Hepatocyte (in vitro differentiated cells): Measurements from ENCODE around the gene RRN3. TPM values are rescaled to one million over a fixed set of nuclear protein-coding genes. Genes with fewer than 3 reads are reported as not detected.

Experiments used
- DNase-seq: peaks from one replicate; pipeline ENCODE4 v3.0.0-alpha.2; 2016; ENCODE audit warnings: low spot score
- H2AFZ ChIP-seq: fragments of 200-600 bp; sonication (generic); 2 replicates; pipeline ENCODE4 v1.6.0; 2016; ENCODE audit warnings: antibody characterized with exemption, mild to moderate bottlenecking
- H3K27ac ChIP-seq: fragments of 200-600 bp; sonication (generic); 2 replicates; pipeline ENCODE4 v1.5.1; 2016; ENCODE audit warnings: mild to moderate bottlenecking
- H3K27me3 ChIP-seq: fragments of 200-600 bp; sonication (generic); 2 replicates; pipeline ENCODE4 v1.6.1; 2016
- H3K36me3 ChIP-seq: fragments of 200-600 bp; sonication (generic); replicated peaks from 2 replicates; pipeline ENCODE4 v1.5.1; 2016; ENCODE audit warnings: low read depth; ENCODE audit not compliant: insufficient read depth
- H3K4me1 ChIP-seq: fragments of 200-600 bp; sonication (generic); 2 replicates; pipeline ENCODE4 v1.5.1; 2016; ENCODE audit warnings: mild to moderate bottlenecking, moderate library complexity; ENCODE audit not compliant: insufficient read depth
- H3K4me2 ChIP-seq: fragments of 200-600 bp; sonication (generic); 2 replicates; pipeline ENCODE4 v1.6.0; 2016
- H3K4me3 ChIP-seq: fragments of 200-600 bp; sonication (generic); 2 replicates; pipeline ENCODE4 v1.5.1; 2016; ENCODE audit warnings: mild to moderate bottlenecking
- H3K79me2 ChIP-seq: fragments of 200-600 bp; sonication (generic); 2 replicates; pipeline ENCODE4 v1.6.0; 2017; ENCODE audit warnings: mild to moderate bottlenecking
- H3K9me2 ChIP-seq: fragments of 200-600 bp; sonication (generic); replicated peaks from 2 replicates; pipeline ENCODE4 v1.6.0; 2017; ENCODE audit warnings: mild to moderate bottlenecking; ENCODE audit not compliant: insufficient read depth
- H3K9me3 ChIP-seq: fragments of 200-600 bp; sonication (generic); 2 replicates; pipeline ENCODE4 v1.5.1; 2016; ENCODE audit warnings: low read depth, mild to moderate bottlenecking
- H4K20me1 ChIP-seq: fragments of 200-600 bp; sonication (generic); 2 replicates; pipeline ENCODE4 v1.6.0; 2016; ENCODE audit warnings: mild to moderate bottlenecking; ENCODE audit not compliant: insufficient read depth, poor library complexity, severe bottlenecking
- CTCF ChIP-seq: fragments of 200-600 bp; sonication (generic); IDR thresholded peaks from 2 replicates; pipeline ENCODE4 v1.5.1; 2016; ENCODE audit warnings: antibody characterized with exemption, mild to moderate bottlenecking; ENCODE audit not compliant: poor library complexity
- EZH2 ChIP-seq: fragments of 200-600 bp; sonication (generic); IDR thresholded peaks from 2 replicates; pipeline ENCODE4 v1.6.1; 2016; ENCODE audit warnings: antibody characterized with exemption, mild to moderate bottlenecking, borderline replicate concordance
- EZH2phosphoT487 ChIP-seq: fragments of 200-600 bp; sonication (generic); IDR thresholded peaks from one replicate; pipeline ENCODE4 v1.6.1; 2018; ENCODE audit warnings: antibody characterized with exemption, mild to moderate bottlenecking, low read depth, moderate library complexity; ENCODE audit not compliant: unreplicated experiment, severe bottlenecking
- WGBS: methylation state at CpG from one replicate; pipeline ENCODE4 v1.1.6; 2016; ENCODE audit warnings: low lambda C conversion rate; ENCODE audit errors: missing lambda C conversion rate; 5-methylcytosine and 5-hydroxymethylcytosine counted together
- polyA plus RNA-seq: library from polyadenylated mRNA; unstranded; fragments of >200 nt; fragmentation: Nextera tagmentation; extraction: Ambion mirVana; gene quantifications from 2 replicates; pipeline ENCODE4 v1.2.1, GENCODE V29; 2016
- total RNA-seq: library from RNA; depleted of rRNA; stranded (reverse); fragments of >200 nt; gene quantifications from 2 replicates; pipeline ENCODE4 v1.2.3, GENCODE V29; 2014

Gene RRN3
- total and polyA plus RNA-seq, 2 experiments from 2014 or later = 16.5 to 40.9 TPM

GRCh38 chr16:15044286-15044685 lies 49.8 kb downstream of the RRN3 start:
- H4K20me1 ChIP-seq = peaks cover 2% of the 10 kb centered on the region
- no peaks in the 10 kb centered on the region for H3K36me3 ChIP-seq
- H3K4me2 ChIP-seq = no peak overlapping the region
- 94% methylated on average over 11 of the region's 11 CpGs for WGBS
- TF ChIP-seq EZH2phosphoT487 (no peak), EZH2 (no peak)
- no peak overlapping the region for H3K4me3 ChIP-seq
- no peaks in the 10 kb centered on the region for H3K27me3 ChIP-seq
- H3K9me3 ChIP-seq = no peaks in the 10 kb centered on the region
- H3K9me2 ChIP-seq = no peaks in the 10 kb centered on the region
- H3K79me2 ChIP-seq = no peaks in the 10 kb centered on the region
- H3K4me1 ChIP-seq = no peaks in the 10 kb centered on the region
- DNase-seq = no peak
- H3K27ac ChIP-seq = no peak overlapping the region
- no peak overlapping the region for H2AFZ ChIP-seq

- Histone ChIP-seq H4K20me1 (peaks cover 2% of the 10 kb centered on the region), H3K9me3 (no peaks in the 10 kb centered on the region), H3K9me2 (no peaks in the 10 kb centered on the region), H3K36me3 (no peaks in the 10 kb centered on the region), H3K4me2 (no peak overlapping the region), H3K4me3 (no peak overlapping the region), H3K79me2 (no peaks in the 10 kb centered on the region), H3K27me3 (no peaks in the 10 kb centered on the region), H3K27ac (no peak overlapping the region), H3K4me1 (no peaks in the 10 kb centered on the region), H2AFZ (no peak overlapping the region)
- WGBS = 96% methylated on average over 5 of the region's 5 CpGs
- TF ChIP-seq CTCF = no peak
- TF ChIP-seq EZH2 = no peak
- TF ChIP-seq EZH2phosphoT487 = no peak
- no peak for DNase-seq
These were observed 50.7 kb downstream of the RRN3 start for GRCh38 chr16:15043344-15043743.

GRCh38 chr16:15041271-15042004 lies 52.6 kb downstream of the RRN3 start:
- Histone ChIP-seq H4K20me1 (no peaks in the 10 kb centered on the region), H3K9me3 (no peaks in the 10 kb centered on the region), H3K9me2 (no peaks in the 10 kb centered on the region), H3K27ac (no peak overlapping the region), H2AFZ (no peak overlapping the region), H3K4me2 (no peak overlapping the region), H3K4me3 (no peak overlapping the region), H3K27me3 (no peaks in the 10 kb centered on the region), H3K36me3 (no peaks in the 10 kb centered on the region), H3K4me1 (no peaks in the 10 kb centered on the region), H3K79me2 (no peaks in the 10 kb centered on the region)
- WGBS = 86% methylated on average over 16 of the region's 16 CpGs
- TF ChIP-seq EZH2phosphoT487 (no peak), EZH2 (no peak), CTCF (no peak)
- no peak for DNase-seq

- Histone ChIP-seq H2AFZ (no peak overlapping the region), H3K9me3 (no peaks in the 10 kb centered on the region), H3K4me3 (no peak overlapping the region), H3K27me3 (no peaks in the 10 kb centered on the region), H4K20me1 (no peaks in the 10 kb centered on the region), H3K9me2 (no peaks in the 10 kb centered on the region), H3K27ac (no peak overlapping the region), H3K36me3 (no peaks in the 10 kb centered on the region), H3K79me2 (no peaks in the 10 kb centered on the region), H3K4me1 (no peaks in the 10 kb centered on the region), H3K4me2 (no peak overlapping the region)
- no peak for DNase-seq
- no peak for TF ChIP-seq EZH2
- TF ChIP-seq EZH2phosphoT487 = no peak
- TF ChIP-seq CTCF = no peak
- 84% methylated on average over 9 of the region's 9 CpGs for WGBS
These were observed 55.4 kb downstream of the RRN3 start for GRCh38 chr16:15038689-15039088.
